ENCODE measurements around the gene MXRA8. TPM values are rescaled to one million over a fixed set of nuclear protein-coding genes. Genes with fewer than 3 reads are reported as not detected.

Gene MXRA8
- total RNA-seq, 2 experiments from 2014 or later = 0.92 to 0.98 TPM

GRCh38 chr1:1361982-1362423 lies 3.6 kb upstream of the MXRA8 start:
- no peak overlapping the region for H3K27ac Mint-ChIP-seq
- H3K4me1 Mint-ChIP-seq (ENCODE audit: low read depth) = peaks cover 16% of the 10 kb centered on the region

GRCh38 chr1:1361233-1361981 lies 3.1 kb upstream of the MXRA8 start:
- intact Hi-C loops (cut with micrococcal nuclease) = no loop called here
- DNase-seq = no peak
- Mint-ChIP-seq H3K27ac (no peak overlapping the region), H3K27me3 (no peaks in the 10 kb centered on the region), H3K9me3 (no peaks in the 10 kb centered on the region), H3K4me1 (ENCODE audit: low read depth) (peaks cover 16% of the 10 kb centered on the region), H3K4me3 (no peak overlapping the region), H3K36me3 (ENCODE audit: low read depth) (no peaks in the 10 kb centered on the region)
- ATAC-seq = no peak
- no peak for TF ChIP-seq CTCF (IDR thresholded peaks at IDR 0.05)
- ChIA-PET POLR2A (no interaction called here), CTCF (no interaction called here)

More at GRCh38 chr1:1361982-1362423, 3.6 kb upstream of the MXRA8 start:
- no peak for ATAC-seq
- no peak overlapping the region for H3K4me3 Mint-ChIP-seq
- CTCF ChIA-PET = no interaction called here
- TF ChIP-seq CTCF (IDR thresholded peaks at IDR 0.05) = no peak
- POLR2A ChIA-PET = no interaction called here
- DNase-seq = no peak
- H3K36me3 Mint-ChIP-seq (ENCODE audit: low read depth) = no peaks in the 10 kb centered on the region
- no peaks in the 10 kb centered on the region for H3K9me3 Mint-ChIP-seq
- H3K27me3 Mint-ChIP-seq = no peaks in the 10 kb centered on the region
- intact Hi-C loops (cut with micrococcal nuclease) = no loop called here

- no peaks in the 10 kb centered on the region for H3K36me3 Mint-ChIP-seq (ENCODE audit: low read depth)
- CTCF ChIA-PET = no interaction called here
- no peak overlapping the region for H3K27ac Mint-ChIP-seq
- H3K4me3 Mint-ChIP-seq = no peak overlapping the region
- ATAC-seq (no peak), DNase-seq (no peak)
- peaks cover 16% of the 10 kb centered on the region for H3K4me1 Mint-ChIP-seq (ENCODE audit: low read depth)
- intact Hi-C loops (cut with micrococcal nuclease) = no loop called here
- POLR2A ChIA-PET = no interaction called here
- H3K9me3 Mint-ChIP-seq = no peaks in the 10 kb centered on the region
- H3K27me3 Mint-ChIP-seq = no peaks in the 10 kb centered on the region
- no peak for TF ChIP-seq CTCF (IDR thresholded peaks at IDR 0.05)
Measured at GRCh38 chr1:1360506-1361169, 2.3 kb upstream of the MXRA8 start.

GRCh38 chr1:1359664-1360468 lies 1.5 kb upstream of the MXRA8 start:
- intact Hi-C loops (cut with micrococcal nuclease) = no loop called here
- ChIA-PET CTCF (no interaction called here), POLR2A (no interaction called here)
- Mint-ChIP-seq H3K36me3 (ENCODE audit: low read depth) (no peaks in the 10 kb centered on the region), H3K27ac (no peak overlapping the region), H3K9me3 (no peaks in the 10 kb centered on the region), H3K27me3 (no peaks in the 10 kb centered on the region), H3K4me3 (no peak overlapping the region), H3K4me1 (ENCODE audit: low read depth) (peaks cover 16% of the 10 kb centered on the region)
- ATAC-seq = no peak
- DNase-seq = no peak
- no peak for TF ChIP-seq CTCF (IDR thresholded peaks at IDR 0.05)

DNA sequence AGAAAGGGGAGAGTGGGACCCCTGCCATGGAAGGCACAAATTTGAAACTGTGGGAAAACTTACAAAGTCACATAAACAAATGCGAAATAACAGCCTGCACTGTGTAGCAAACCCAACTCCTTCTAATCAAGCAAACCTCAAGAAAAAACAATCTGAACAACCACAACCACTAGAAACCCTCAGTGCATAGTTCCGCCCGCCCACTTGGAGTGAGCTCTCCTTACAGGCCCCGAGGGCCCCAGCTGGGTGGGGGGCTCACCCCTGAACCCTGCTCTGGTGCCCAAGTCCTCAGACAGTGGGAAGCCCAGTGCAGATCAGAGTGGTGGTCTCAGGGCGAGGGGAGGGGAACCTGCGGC lies 931 bp upstream of the MXRA8 start:
- Mint-ChIP-seq H3K27me3 (peaks cover under 1% of the 10 kb centered on the region), H3K36me3 (ENCODE audit: low read depth) (no peaks in the 10 kb centered on the region)
- POLR2A ChIA-PET = interaction anchor here (2.4 kb wide), 1 partner anchor 12 kb away, joined by 10 read pairs; no protein-coding TSS in a partner anchor

More for the DNA sequence above, 931 bp upstream of the MXRA8 start:
- DNase-seq (peak; percentile 37), ATAC-seq (no peak)
- H3K27ac Mint-ChIP-seq = no peak overlapping the region
- CTCF ChIA-PET = no interaction called here
- no peak overlapping the region for H3K4me3 Mint-ChIP-seq
- peaks cover 17% of the 10 kb centered on the region for H3K4me1 Mint-ChIP-seq (ENCODE audit: low read depth)
- intact Hi-C loops (cut with micrococcal nuclease) = no loop called here
- H3K9me3 Mint-ChIP-seq = no peaks in the 10 kb centered on the region
- TF ChIP-seq CTCF (IDR thresholded peaks at IDR 0.05) = no peak
